H54 (cell line): ENCODE results near the gene METTL23.
A peak's percentile ranks its signal among the peaks of the same experiment; 100 is the strongest.
"Not testable (repeated sequence)": the region's sequence is repeated elsewhere in the genome, so short reads cannot be mapped to it uniquely, and the experiment has no call there.

Experiments
- DNase-seq: peaks from one replicate; pipeline ENCODE4 v3.0.0; 2011; ENCODE audit warnings: low spot score, mixed read lengths; ENCODE audit not compliant: insufficient read length
- FAIRE-seq: peaks from 3 replicates; lab custom pipeline; 2011; peaks lifted over from hg19 to GRCh38; lab: Jason Lieb, UNC
- POLR2A ChIP-seq: IDR thresholded peaks from 2 replicates; pipeline ENCODE4 v1.6.1; 2011; ENCODE audit warnings: low read depth, mild to moderate bottlenecking, low read length

The METTL23 gene

GRCh38 chr17:76713765-76714164 lies 12.9 kb upstream of the METTL23 start:
- no peak for DNase-seq
- no peak for FAIRE-seq
- no peak for TF ChIP-seq POLR2A

- TF ChIP-seq POLR2A, result no peak
- DNase-seq (no peak), FAIRE-seq (no peak)
Observed at GRCh38 chr17:76714336-76714735, 12.3 kb upstream of the METTL23 start.

GRCh38 chr17:76714822-76715495 lies 11.7 kb upstream of the METTL23 start:
- DNase-seq (no peak), FAIRE-seq (no peak)
- TF ChIP-seq POLR2A, result no peak

- TF ChIP-seq POLR2A, result no peak
- no peak for DNase-seq
- FAIRE-seq, result no peak
Observed at GRCh38 chr17:76715496-76715830, 11.2 kb upstream of the METTL23 start.

- DNase-seq (peak; percentile 88), FAIRE-seq (peak; percentile 41)
Observed at GRCh38 chr17:76716146-76716838, 10.3 kb upstream of the METTL23 start.

GRCh38 chr17:76716839-76717215 lies 9.8 kb upstream of the METTL23 start:
- FAIRE-seq (no peak), DNase-seq (peak; percentile 56)
- no peak for TF ChIP-seq POLR2A

More at GRCh38 chr17:76716146-76716838, 10.3 kb upstream of the METTL23 start:
- TF ChIP-seq POLR2A, result no peak

GRCh38 chr17:76718516-76718915 lies 8.1 kb upstream of the METTL23 start:
- TF ChIP-seq POLR2A, result 0 out of 2 replicates have a peak, but pooled peaks have one; percentile 11
- FAIRE-seq (no peak), DNase-seq (no peak)

GRCh38 chr17:76720211-76720610 lies 6.4 kb upstream of the METTL23 start:
- FAIRE-seq, result no peak
- no peak for TF ChIP-seq POLR2A

GRCh38 chr17:76720941-76721340 lies 5.7 kb upstream of the METTL23 start:
- TF ChIP-seq POLR2A, result no peak
- DNase-seq, result no peak
- no peak for FAIRE-seq

More at GRCh38 chr17:76720211-76720610, 6.4 kb upstream of the METTL23 start:
- DNase-seq, result no peak

- FAIRE-seq, result no peak
- no peak for DNase-seq
- TF ChIP-seq POLR2A, result no peak
Observed at GRCh38 chr17:76721463-76721862, 5.2 kb upstream of the METTL23 start.

GRCh38 chr17:76722279-76722678 lies 4.4 kb upstream of the METTL23 start:
- FAIRE-seq (no peak), DNase-seq (no peak)
- no peak for TF ChIP-seq POLR2A

- not testable (repeated sequence) for DNase-seq, FAIRE-seq
Observed at GRCh38 chr17:76722977-76723376, 3.7 kb upstream of the METTL23 start.

- no peak for DNase-seq
- FAIRE-seq, result no peak
- TF ChIP-seq POLR2A, result no peak
Observed at GRCh38 chr17:76723812-76724211, 2.8 kb upstream of the METTL23 start.

- no peak for DNase-seq
- no peak for FAIRE-seq
- peak; percentile 26; the same call in 1 of the 2 replicates for TF ChIP-seq POLR2A
Observed at GRCh38 chr17:76725580-76726230, 934 bp upstream of the METTL23 start.
